Activated T-cell treated with anti-CD3 and anti-CD28 coated beads for 24 hours (primary cell): ENCODE data around the gene NAALADL2.
"Not testable (repeated sequence)": the region's sequence is repeated elsewhere in the genome, so short reads cannot be mapped to it uniquely, and the experiment has no call there.

Experiments used
- DNase-seq: peaks from one replicate; pipeline ENCODE4 v3.0.0-alpha.2; 2020; ENCODE audit warnings: low read depth

The NAALADL2 gene

DNA sequence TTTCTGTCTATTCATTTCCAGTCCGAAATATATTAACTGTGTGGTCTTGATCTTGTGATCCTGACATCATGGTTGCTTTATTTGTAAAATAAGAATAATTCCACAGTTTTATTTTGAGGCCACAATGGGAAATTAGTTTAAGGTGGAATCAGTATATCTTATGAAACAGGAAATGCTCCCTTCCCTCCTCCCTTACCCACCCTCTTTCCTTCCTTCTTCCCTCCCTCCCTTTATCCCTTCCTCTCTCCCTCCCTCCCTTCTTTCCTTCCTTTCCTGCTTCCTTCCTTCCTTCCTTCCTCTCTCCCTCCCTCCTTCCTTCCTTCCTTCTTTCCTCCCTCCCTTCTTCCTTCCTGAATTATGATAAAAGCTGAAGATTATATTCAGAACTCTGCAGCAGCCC lies 452.3 kb downstream of the NAALADL2 start:
- no peak for DNase-seq

DNA sequence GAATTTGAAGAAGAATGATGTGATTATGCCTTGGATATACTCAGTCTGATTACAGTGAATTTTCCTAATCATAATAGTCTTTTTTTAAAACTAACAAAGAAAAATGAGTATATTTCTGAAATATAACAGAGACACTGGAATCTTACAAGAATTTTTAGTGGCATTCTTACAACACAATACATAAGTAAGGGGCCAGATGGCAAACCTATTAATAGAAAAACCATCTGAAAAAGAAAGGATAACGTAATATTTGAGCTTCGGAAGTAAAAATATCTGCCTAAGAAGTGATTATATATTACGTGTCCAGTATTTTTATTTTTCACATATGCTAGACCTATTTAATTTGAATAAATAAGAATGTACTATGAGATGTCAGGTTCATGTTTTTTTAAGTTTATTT lies 452.8 kb downstream of the NAALADL2 start:
- DNase-seq: no peak

DNA sequence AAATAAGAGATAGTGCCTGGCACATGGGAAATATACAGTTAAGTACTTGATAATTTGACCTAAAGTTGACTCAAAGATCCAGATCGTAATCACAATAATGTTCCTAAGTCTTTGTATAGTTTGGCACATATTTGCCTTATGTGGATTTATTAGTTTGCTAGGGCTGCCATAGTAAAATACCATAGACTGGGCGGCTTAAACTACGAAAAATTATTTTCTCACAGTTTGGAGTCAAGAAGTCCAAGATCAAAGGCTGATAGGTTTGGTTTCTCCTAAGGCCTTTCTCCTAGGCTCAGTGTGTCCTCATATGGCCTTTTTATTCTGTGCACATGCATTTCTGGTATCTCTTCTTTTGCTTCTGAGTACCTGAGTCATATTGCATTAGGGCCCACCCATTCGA lies 453.7 kb downstream of the NAALADL2 start:
- no peak for DNase-seq

DNA sequence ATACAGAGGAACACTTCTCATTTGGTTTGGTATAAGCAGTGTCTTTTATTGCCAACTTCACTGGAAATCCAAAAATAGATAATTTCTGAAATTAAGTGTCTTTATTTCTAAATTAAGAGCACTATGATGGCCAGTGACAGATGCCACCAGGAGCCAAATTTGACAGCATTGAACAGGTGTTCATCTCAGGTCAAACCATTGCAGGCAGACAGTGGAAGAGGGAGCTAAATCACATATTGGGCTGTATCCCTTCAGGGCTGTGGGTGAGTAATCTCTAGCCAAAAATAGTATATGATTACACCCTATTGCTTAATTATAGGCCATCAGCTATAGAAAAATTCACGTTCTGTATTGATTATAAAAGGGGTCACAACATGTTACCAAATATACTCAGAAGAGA lies 457.7 kb downstream of the NAALADL2 start:
- DNase-seq: no peak

DNA sequence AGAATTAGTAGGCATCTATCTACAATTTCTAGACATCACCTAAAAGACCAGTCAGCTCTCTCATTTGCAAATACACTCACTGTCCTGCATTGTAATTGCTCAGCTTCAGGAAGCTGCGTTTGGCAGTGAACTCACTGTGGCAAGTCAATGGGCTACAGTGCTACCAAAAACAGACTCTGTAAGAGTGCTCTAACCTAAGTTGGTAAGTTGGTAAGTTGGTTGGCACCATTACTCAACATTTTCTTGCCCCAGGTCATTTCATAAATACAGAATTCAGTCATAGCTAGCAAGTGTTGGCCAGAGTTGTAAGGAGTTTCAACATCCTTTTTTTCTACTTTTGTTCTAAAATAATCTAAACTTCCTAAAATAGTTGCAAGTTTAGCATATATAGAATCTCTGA lies 466.3 kb downstream of the NAALADL2 start:
- DNase-seq: no peak

DNA sequence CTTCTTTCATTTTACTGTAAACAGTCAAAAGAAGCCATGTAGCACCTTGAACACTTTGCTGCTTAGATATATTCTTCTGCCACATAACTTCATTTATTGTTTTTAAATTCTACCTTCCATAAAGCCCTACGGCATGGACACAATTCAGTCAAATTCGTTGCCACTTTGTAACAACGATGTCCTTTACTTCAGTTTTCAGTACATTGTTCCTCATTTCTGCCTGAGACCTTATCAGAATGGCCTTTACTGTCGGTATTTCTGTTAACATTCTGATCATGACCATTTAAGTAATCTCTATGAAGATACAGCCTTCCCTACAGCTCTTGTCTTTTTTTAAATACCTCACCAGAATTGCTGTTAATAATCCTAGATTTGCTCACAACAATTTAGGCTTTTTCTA lies 466.9 kb downstream of the NAALADL2 start:
- DNase-seq: no peak

DNA sequence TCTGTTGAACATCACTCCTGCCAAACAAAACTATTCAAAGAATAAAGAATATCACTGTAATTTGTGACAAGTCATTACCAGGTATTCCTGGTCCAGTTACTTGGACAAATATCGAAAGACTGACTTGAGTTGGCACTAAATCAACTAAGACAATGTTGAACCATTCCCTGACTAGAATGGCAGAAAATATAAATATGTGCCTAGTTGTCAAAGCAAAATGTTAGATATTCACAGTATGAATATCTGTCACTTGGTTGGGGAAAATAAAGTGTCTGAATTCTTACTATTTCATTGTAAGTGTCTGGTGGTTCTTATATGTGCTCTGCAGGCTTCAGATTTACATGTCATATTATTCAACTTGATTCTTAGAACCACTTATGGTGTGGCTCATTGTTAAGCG lies 470.2 kb downstream of the NAALADL2 start:
- DNase-seq: no peak

DNA sequence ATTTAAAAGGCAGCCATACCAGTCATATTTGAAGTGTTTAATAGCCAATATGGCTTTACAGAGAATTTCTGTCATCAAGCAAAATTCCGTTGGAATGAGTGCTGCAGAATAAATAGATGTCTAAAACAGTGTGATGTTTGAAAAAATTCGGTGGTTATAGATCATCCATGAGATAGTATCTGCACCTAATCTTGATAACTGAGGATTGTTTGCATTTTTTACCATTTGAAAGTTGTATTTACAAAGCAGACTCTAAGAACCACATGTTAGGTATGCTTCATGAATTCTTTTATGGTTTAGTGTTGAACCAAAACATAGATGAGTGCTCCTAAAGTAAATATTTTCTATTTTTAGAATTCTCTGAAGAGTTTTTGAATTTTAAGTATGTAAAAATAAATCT lies 476.1 kb downstream of the NAALADL2 start:
- no peak for DNase-seq

DNA sequence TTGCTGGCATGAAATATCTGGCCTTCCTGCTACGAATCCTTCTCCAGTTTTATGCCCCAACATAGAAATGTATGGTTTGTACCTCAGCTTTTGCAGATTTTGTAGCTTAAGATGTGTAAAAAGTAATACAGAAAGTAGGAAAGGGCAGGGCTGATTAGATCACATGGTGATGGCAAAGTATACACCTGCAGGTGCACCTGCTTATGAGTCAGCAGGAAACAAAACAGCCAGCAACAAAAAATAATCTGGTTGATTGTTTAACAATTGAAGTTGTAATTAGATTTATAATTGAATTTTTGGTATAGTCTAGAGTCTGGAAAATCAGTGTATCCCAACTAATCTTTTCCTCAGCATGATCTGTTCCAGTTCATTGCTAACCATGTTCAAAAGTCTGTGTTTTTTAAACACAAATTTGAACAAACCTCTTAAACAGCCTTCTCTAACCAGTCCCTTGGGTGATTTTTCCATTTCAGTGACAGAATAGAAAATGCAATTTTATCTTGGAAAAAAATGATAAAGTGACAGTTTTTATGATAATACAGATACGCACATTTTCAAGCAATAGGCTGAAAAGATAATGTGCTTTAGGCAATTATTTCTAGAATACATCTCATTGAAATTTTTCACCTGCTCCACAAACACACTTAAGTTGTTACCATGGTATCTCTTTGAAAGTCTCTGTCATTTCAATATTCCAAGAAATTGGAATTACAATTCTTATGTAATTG lies 477.4 kb downstream of the NAALADL2 start:
- DNase-seq: no peak

DNA sequence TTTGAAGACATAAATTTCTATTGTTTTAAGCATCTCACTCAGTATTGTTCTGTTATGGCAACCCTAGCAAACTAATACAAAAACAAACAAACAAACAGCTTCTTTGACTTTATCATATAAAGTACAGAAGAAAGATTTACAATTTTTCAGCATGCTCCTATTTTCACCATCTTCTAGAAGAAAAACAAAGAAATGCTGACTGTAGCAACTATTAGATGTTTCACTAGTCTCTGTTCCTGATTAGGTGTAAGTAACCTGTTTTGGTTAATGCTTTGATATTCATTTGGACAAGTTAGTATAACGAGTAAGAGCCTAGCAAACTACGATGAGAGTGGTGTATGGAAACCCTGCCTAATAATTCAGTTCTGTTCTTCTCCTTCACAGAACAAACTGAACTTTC lies 478.5 kb downstream of the NAALADL2 start:
- DNase-seq: no peak

DNA sequence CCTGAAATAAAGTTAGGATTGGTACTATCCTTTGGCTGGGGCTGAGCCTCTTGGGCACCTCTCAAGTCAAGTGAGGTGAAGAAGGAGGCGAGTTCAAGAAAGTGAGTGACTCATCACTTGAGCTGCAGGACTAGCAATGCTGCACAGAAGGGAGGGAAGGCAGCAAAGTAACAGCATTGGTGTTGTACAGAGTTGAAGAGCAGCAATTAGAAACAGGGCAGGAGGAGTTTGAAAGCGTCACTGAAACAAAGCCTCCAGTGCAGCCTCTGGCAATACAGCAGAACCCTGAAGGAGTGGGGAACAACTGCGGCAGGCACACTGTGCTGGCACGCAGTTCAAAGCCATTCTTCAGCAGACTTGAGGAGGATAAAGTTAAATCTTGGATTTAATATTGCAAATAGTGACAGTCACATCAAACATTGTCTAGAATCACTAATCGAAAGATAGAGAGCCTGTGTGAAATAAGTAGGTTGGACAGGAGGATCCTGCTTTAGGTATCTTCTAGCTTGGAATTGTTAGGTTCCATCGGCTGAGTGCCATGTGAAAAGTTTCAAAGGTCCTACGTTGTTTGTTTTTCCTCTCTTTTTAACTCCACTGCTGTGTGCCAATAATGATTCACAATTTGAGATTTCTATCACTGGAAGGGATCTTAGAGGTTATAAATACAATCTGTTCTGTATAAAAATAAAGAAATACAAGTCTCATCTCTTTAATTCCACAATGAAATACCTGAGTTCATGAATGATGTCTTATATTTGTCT lies 479.8 kb downstream of the NAALADL2 start:
- DNase-seq: no peak

DNA sequence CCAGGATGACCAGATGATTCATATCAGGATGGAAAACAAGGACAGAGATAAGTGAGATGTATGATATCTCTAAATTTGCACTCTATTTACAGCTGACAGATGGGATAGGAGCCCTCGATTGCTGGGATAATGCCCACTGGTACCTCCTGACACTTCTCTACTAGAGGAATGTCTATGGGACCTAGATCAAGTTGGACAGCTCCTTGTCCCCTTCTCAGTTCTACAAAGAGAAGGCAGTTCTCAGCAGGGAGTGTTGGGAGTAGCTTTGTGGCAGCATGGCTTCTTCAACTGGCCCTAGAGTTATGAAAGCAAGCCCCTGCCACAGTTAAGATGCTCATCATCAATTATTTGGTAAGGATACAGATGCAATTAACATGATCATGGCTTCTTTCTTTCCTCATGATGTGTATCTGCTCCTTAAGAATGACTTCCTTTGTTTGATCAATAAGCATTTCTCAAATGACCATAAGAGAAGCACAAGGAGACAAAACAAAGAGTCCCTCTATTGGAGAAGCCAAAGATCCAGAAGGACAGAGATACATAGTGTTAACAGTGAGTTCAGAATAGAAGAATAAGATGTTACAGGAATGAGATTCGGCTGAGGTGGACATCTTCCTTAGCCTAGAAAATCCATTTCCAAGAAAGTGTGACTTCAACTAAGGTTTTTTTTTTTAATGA lies 481.3 kb downstream of the NAALADL2 start:
- no peak for DNase-seq

DNA sequence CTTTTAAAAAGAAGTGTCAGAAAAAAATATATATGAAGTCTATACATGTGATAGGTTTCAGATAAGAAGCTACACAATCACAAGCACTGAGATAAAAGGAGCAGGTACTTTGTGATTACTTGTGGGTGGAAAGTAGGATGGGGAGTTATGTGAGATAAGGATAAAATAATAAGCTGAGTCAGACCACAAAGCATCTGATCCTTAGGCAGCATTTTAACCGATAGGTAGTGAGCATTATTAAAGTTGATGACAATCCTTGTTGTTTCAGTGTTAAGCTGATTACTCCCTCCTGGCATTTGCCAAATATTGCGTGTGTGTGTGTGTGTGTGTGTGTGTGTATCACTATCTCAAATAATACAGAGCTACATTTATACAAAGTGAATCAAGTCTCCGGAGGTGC lies 483.1 kb downstream of the NAALADL2 start:
- DNase-seq: no peak

DNA sequence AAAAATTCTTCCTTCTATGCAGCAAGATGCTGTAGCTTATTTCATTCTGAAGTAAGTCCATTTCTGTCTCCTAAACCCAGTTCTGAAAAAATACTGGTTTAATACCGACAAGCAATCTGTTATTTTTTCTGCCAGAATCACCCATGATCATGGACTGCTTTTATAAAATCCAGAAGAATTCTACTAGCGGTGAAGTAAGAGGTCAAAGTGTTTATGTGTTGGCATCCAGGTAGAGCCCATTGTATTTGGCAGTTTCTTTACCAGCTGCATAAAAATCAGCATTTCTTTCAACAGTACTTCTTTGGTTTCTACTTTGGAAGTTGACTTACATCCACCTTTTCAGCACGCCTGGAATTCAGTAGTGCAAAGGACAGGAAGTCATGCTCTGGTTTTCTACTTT lies 484.8 kb downstream of the NAALADL2 start:
- DNase-seq: no peak

DNA sequence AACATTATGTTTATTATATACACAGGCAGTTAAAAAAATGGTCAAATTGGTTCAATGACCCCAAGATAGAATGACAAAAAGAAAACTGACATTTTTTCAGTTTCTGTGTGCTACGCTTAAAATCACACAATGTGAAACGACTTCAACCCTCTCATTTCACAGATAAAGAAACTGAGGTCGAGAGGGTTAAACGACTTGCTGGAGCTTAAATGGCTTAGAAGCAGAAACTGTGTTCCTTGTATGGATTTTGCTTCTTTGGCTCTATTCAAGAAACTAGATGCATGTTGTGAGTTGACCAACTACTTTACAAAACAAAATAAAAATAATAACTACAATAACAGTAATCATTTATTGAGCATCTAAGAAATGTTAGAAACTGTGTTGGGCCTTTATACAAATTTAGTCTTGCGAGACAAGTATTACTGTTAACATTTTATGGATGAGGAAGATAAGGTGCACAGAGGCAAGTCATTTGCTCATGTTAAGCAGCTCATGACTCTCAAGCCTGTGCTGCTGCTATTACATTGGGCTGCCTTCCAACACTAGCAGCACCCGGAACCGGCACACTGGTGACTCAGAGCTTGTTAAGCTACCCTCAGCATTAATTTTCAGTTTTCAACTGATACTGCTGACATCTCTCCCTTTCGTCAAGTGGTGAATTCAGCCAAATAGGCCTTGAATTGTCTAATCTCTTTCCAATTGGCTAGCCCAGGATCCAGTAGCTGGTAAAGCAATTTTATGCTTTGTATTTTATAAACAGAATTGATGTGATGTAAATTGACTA lies 487.6 kb downstream of the NAALADL2 start:
- no peak for DNase-seq

DNA sequence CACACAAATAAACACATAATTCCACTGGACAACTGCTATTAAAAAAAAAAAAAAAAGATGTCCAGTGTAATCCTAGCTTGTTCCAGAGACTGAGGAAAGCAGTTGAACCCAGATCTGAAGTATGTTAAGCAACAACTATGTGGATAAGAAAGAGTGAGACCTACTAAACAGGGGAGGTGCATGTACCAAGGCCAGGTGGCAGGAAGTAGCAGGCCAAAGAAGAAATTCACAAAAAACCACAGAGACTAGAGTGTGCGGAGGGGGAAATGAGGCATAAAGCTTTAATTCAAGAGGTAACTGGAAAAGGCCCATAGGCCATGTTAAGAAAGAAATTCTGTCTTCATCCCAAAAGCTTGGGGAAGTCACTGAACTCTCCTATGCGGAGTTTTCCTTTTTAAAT lies 490.0 kb downstream of the NAALADL2 start:
- DNase-seq: no peak

DNA sequence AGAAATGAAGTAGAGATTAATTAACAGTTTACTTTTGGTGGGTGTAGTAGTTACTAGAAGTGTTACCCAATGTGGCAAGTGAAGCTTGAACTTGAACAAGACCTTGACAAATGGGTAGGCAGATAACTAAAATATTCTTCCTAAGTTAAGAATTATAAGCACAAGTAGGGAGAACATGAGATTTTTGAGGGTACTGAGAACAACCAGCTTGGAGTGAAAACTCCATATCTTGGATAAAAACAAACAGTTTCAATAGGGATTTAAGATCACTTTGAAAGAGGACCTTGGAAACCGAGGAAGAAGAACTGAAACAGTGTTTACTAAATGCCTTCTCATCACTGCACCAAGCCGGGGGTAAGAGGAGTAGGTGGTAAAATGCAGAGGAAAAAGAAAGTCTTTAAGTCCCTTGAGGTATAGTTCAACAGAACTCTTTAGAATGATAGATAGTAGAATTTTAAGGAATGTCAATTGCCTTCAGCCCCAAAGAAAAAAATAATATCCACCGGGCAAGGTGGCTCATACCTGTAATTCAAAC lies 496.7 kb downstream of the NAALADL2 start:
- no peak for DNase-seq

DNA sequence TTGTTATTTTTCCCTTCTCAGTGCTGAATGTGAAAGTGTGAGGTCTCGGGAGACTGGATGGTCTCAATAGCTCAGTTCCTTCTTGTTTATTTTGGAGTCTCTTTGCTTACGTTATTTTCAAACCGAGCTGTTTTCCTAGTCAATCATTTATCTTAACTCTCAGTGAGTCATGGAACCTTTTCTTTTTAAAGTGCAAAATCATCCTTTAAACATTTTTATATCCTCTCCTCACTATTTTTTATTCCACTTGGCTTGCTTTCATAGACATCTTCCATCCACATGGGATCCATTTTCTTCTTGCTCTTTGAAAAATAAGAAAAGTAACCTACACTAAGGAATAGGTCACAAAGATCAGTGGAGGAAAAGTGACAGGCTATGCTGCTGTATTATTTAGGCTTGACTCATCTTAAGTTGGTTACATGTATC lies 497.8 kb downstream of the NAALADL2 start:
- no peak for DNase-seq

DNA sequence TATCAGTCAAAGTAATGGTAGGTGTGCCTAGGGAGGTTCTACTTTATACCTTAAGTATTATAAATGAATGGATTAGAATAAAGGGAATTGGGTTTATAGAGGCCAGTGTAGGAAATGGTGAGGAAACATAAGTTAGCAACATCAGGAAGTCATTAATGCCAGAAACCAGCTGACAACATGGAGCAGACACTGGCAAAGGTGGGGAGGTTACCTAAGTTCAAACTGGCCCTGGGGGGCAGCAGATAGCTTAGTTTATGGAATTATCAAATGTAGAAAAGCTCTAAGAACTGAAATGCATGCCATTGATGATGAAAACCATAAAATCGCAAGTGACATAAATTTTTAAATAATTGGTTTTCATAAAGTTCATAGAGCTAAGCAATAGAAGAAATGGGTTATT lies 498.6 kb downstream of the NAALADL2 start:
- DNase-seq: no peak

DNA sequence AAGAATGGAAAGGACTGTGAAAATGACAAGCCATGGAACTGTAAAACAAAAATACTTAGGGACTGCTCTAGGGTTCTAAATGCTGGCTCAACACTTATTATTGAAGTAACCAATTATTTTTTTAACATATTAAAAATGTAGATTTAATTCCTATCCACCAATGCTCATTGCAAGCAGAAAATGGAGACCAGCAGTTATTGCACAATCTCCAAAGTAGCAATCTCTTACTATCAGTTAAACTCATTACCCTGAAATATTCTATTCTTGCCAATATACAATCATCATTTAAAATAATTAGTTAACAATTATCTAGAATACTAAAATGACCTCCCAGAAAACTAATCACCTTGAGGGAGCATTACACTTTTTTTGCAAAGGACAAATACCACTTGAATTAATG lies 499.8 kb downstream of the NAALADL2 start:
- DNase-seq: no peak

DNA sequence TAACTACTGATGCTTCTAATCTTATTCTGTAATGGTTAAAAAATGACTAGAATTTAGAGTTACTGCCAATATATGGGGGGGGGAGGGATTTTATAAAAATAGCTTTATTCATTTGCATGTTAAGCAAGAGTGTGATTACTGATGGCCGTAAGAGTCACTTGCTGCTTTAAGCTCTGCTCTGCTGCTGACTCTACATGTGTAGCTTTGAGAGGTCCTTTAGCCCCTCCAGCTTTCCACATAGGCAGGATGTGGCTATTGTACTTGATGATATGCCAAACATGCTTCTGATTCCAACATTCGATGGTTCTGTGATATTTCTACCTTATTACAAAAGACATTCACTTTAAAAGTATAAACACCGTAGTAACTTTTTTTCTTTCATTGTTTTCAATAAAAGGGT lies 511.3 kb downstream of the NAALADL2 start:
- DNase-seq: not testable (repeated sequence)

DNA sequence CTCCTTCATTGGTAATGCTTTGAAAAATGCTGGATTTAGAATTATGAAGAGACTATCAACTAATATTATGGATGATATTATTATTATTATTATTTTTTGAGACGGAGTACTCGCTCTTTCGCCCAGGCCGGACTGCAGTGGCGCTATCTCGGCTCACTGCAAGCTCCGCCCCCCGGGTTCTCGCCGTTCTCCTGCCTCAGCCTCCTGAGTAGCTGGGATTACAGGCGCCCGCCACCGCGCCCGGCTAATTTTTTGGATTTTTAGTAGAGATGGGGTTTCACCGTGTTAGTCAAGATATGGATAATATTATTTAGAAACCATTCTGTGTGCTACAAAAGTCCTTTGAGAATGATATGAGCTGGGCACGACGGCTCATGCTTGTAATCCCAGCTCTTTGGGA lies 512.1 kb downstream of the NAALADL2 start:
- not testable (repeated sequence) for DNase-seq
